Stimulated activated CD8-positive, alpha-beta memory T cell treated with anti-CD3 and anti-CD28 coated beads, Interleukin-15, amount 100 ng/mL, for 24 hours (primary cell): ENCODE data around the gene TUT7.
"Not testable (repeated sequence)": the region's sequence is repeated elsewhere in the genome, so short reads cannot be mapped to it uniquely, and the experiment has no call there.

Source experiments
- DNase-seq: peaks from one replicate; pipeline ENCODE4 v3.0.0-alpha.2; 2020; ENCODE audit warnings: low read depth

TUT7 gene

GRCh38 chr9:86347991-86348390 lies 6.2 kb downstream of the TUT7 start:
- DNase-seq: no peak

- no peak for DNase-seq
Measured at GRCh38 chr9:86344818-86345217, 9.4 kb downstream of the TUT7 start.

- no peak for DNase-seq
Measured at GRCh38 chr9:86342269-86342668, 11.9 kb downstream of the TUT7 start.

GRCh38 chr9:86341007-86341491 lies 13.2 kb downstream of the TUT7 start:
- DNase-seq: no peak

- DNase-seq: no peak
Measured at GRCh38 chr9:86340356-86341006, 13.7 kb downstream of the TUT7 start.

GRCh38 chr9:86337469-86338108 lies 16.6 kb downstream of the TUT7 start:
- no peak for DNase-seq

GRCh38 chr9:86336058-86336457 lies 18.2 kb downstream of the TUT7 start:
- no peak for DNase-seq

GRCh38 chr9:86333651-86334050 lies 20.6 kb downstream of the TUT7 start:
- DNase-seq: no peak

GRCh38 chr9:86330186-86330585 lies 24.0 kb downstream of the TUT7 start:
- no peak for DNase-seq

GRCh38 chr9:86329649-86330048 lies 24.6 kb downstream of the TUT7 start:
- DNase-seq: no peak

GRCh38 chr9:86328156-86328555 lies 26.1 kb downstream of the TUT7 start:
- no peak for DNase-seq

- DNase-seq: no peak
Measured at GRCh38 chr9:86326536-86326935, 27.7 kb downstream of the TUT7 start.

- no peak for DNase-seq
Measured at GRCh38 chr9:86324901-86325300, 29.3 kb downstream of the TUT7 start.

- no peak for DNase-seq
Measured at GRCh38 chr9:86324308-86324707, 29.9 kb downstream of the TUT7 start.

- no peak for DNase-seq
Measured at GRCh38 chr9:86322973-86323644, 31.1 kb downstream of the TUT7 start.

GRCh38 chr9:86321373-86321772 lies 32.8 kb downstream of the TUT7 start:
- DNase-seq: no peak

GRCh38 chr9:86318187-86318586 lies 36.0 kb downstream of the TUT7 start:
- DNase-seq: no peak

- no peak for DNase-seq
Measured at GRCh38 chr9:86315078-86315477, 39.1 kb downstream of the TUT7 start.

- DNase-seq: not testable (repeated sequence)
Measured at GRCh38 chr9:86312959-86313358, 41.3 kb downstream of the TUT7 start.

GRCh38 chr9:86308687-86309086 lies 45.5 kb downstream of the TUT7 start:
- no peak for DNase-seq

GRCh38 chr9:86304236-86304730 lies 49.9 kb downstream of the TUT7 start:
- DNase-seq: no peak

GRCh38 chr9:86303316-86303975 lies 50.8 kb downstream of the TUT7 start:
- DNase-seq: no peak

GRCh38 chr9:86301686-86302085 lies 52.5 kb downstream of the TUT7 start:
- DNase-seq: no peak
